Suprapubic skin (tissue), 4 donors: Measurements from ENCODE around the gene PSD. TPM values are rescaled to one million over a fixed set of nuclear protein-coding genes. Genes with fewer than 3 reads are reported as not detected.
"Not testable (repeated sequence)": the region's sequence is repeated elsewhere in the genome, so short reads cannot be mapped to it uniquely, and the experiment has no call there.

ENCODE experiments used
- DNase-seq, 2 donors: peaks; one replicate each; pipeline ENCODE4 v3.0.0-alpha.2; 2019; ENCODE audit warnings: low spot score in 2 of 2
- H3K27ac ChIP-seq: fragments of 200-600 bp; sonication (generic); one replicate; pipeline ENCODE4 v1.5.1; 2019
- H3K27me3 ChIP-seq: fragments of 200-600 bp; sonication (generic); one replicate; pipeline ENCODE4 v1.5.1; 2019
- H3K36me3 ChIP-seq: fragments of 200-600 bp; sonication (generic); one replicate; pipeline ENCODE4 v1.5.1; 2019
- H3K4me1 ChIP-seq: fragments of 200-600 bp; sonication (generic); one replicate; pipeline ENCODE4 v1.5.1; 2019
- H3K4me3 ChIP-seq: fragments of 200-600 bp; sonication (generic); one replicate; pipeline ENCODE4 v1.5.1; 2019; ENCODE audit warnings: mild to moderate bottlenecking
- H3K9me3 ChIP-seq: fragments of 200-600 bp; sonication (generic); one replicate; pipeline ENCODE4 v1.5.1; 2019
- CTCF ChIP-seq, 2 donors: fragments of 200-600 bp in 1 of 2; fragments of 450-650 bp in 1 of 2; sonication (generic) in 1 of 2; IDR thresholded peaks; one replicate each; pipeline ENCODE4 v1.5.1; 2016 to 2019; ENCODE audit warnings: antibody characterized with exemption in 2 of 2, mild to moderate bottlenecking in 1 of 2, moderate library complexity in 1 of 2
- EP300 ChIP-seq: sonication (generic); formaldehyde crosslinking; IDR thresholded peaks from one replicate; pipeline ENCODE4 v1.6.1; 2017; ENCODE audit warnings: antibody characterized with exemption
- POLR2A ChIP-seq, 2 donors: fragments of 450-650 bp; IDR thresholded peaks; one replicate each; pipeline ENCODE4 v1.6.1; 2017; ENCODE audit warnings: antibody characterized with exemption in 2 of 2, mild to moderate bottlenecking in 2 of 2, moderate library complexity in 2 of 2
- POLR2AphosphoS5 ChIP-seq, 3 donors: sonication (generic); formaldehyde crosslinking; IDR thresholded peaks; one replicate each; pipeline ENCODE4 v1.6.1; 2017; ENCODE audit warnings: antibody characterized with exemption in 3 of 3
- WGBS: methylation state at CpG from one replicate; pipeline ENCODE4 v1.1.5; 2018; 5-methylcytosine and 5-hydroxymethylcytosine counted together
- total RNA-seq, 4 donors: library from RNA; depleted of rRNA; stranded (reverse); fragments of >200 nt; gene quantifications; one replicate each; pipeline ENCODE4 v1.1.0, GENCODE V29; 2016

The PSD gene
- total RNA-seq, 4 donors from 2014 or later, result 1.7 to 4.8 (median 2.1) TPM

GRCh38 chr10:102462512-102463054, 44.0 kb upstream of the PSD start:
- 68% methylated on average over 6 of the region's 6 CpGs for WGBS
- Histone ChIP-seq H3K36me3 (no peaks in the 10 kb centered on the region), H3K27ac (no peak overlapping the region), H3K9me3 (no peaks in the 10 kb centered on the region), H3K4me3 (peak overlapping the region; percentile 28), H3K27me3 (no peaks in the 10 kb centered on the region), H3K4me1 (peaks cover 25% of the 10 kb centered on the region)
- no peak for DNase-seq
- no peak for TF ChIP-seq POLR2AphosphoS5 (IDR thresholded peaks at IDR 0.05)
- TF ChIP-seq POLR2A (IDR thresholded peaks at IDR 0.05), result no peak
- TF ChIP-seq EP300, result no peak
- TF ChIP-seq CTCF (IDR thresholded peaks at IDR 0.05), result no peak

GRCh38 chr10:102461187-102462054, 42.8 kb upstream of the PSD start:
- peak; percentile 89 for DNase-seq
- H3K27me3 ChIP-seq, result no peaks in the 10 kb centered on the region
- no peaks in the 10 kb centered on the region for H3K36me3 ChIP-seq
- peak in 1 of 3 donors; percentile 56 for TF ChIP-seq POLR2AphosphoS5 (IDR thresholded peaks at IDR 0.05)
- TF ChIP-seq POLR2A (IDR thresholded peaks at IDR 0.05), result no peak
- no peaks in the 10 kb centered on the region for H3K9me3 ChIP-seq
- H3K4me3 ChIP-seq, result peak overlapping the region; percentile 62
- 4% methylated on average over 53 of the region's 54 CpGs for WGBS
- peaks cover 25% of the 10 kb centered on the region for H3K4me1 ChIP-seq
- H3K27ac ChIP-seq, result no peak overlapping the region

- Histone ChIP-seq H3K4me1 (peaks cover 25% of the 10 kb centered on the region), H3K9me3 (no peaks in the 10 kb centered on the region), H3K36me3 (no peaks in the 10 kb centered on the region), H3K4me3 (peak overlapping the region; percentile 62), H3K27ac (no peak overlapping the region), H3K27me3 (no peaks in the 10 kb centered on the region)
- no peak for DNase-seq
- TF ChIP-seq CTCF (IDR thresholded peaks at IDR 0.05) (no peak), POLR2AphosphoS5 (IDR thresholded peaks at IDR 0.05) (no peak), POLR2A (IDR thresholded peaks at IDR 0.05) (no peak), EP300 (no peak)
- 34% methylated on average over 8 of the region's 8 CpGs for WGBS
Observed at GRCh38 chr10:102460836-102461186, 42.2 kb upstream of the PSD start.

- no peak overlapping the region for H3K4me3 ChIP-seq
- TF ChIP-seq POLR2A (IDR thresholded peaks at IDR 0.05) (no peak), EP300 (no peak), CTCF (IDR thresholded peaks at IDR 0.05) (no peak), POLR2AphosphoS5 (IDR thresholded peaks at IDR 0.05) (no peak)
- H3K9me3 ChIP-seq, result no peaks in the 10 kb centered on the region
- H3K27ac ChIP-seq, result no peak overlapping the region
- WGBS, result 83% methylated on average over 4 of the region's 4 CpGs
- no peaks in the 10 kb centered on the region for H3K27me3 ChIP-seq
- no peaks in the 10 kb centered on the region for H3K36me3 ChIP-seq
- peaks cover 25% of the 10 kb centered on the region for H3K4me1 ChIP-seq
- no peak for DNase-seq
Observed at GRCh38 chr10:102458656-102459055, 40.1 kb upstream of the PSD start.

- H3K4me3 ChIP-seq, result no peak overlapping the region
- WGBS, result 83% methylated on average over 9 of the region's 9 CpGs
- H3K27ac ChIP-seq, result no peak overlapping the region
Observed at GRCh38 chr10:102457591-102458150, 39.1 kb upstream of the PSD start.

GRCh38 chr10:102455893-102456471, 37.4 kb upstream of the PSD start:
- H3K9me3 ChIP-seq, result no peaks in the 10 kb centered on the region
- H3K27ac ChIP-seq, result no peak overlapping the region
- H3K4me3 ChIP-seq, result no peak overlapping the region
- no peaks in the 10 kb centered on the region for H3K36me3 ChIP-seq
- no peaks in the 10 kb centered on the region for H3K27me3 ChIP-seq
- peaks cover 16% of the 10 kb centered on the region for H3K4me1 ChIP-seq
- DNase-seq, result no peak
- 72% methylated on average over 7 of the region's 7 CpGs for WGBS
- TF ChIP-seq EP300, result no peak
- TF ChIP-seq CTCF (IDR thresholded peaks at IDR 0.05), result no peak
- TF ChIP-seq POLR2AphosphoS5 (IDR thresholded peaks at IDR 0.05), result no peak
- no peak for TF ChIP-seq POLR2A (IDR thresholded peaks at IDR 0.05)

More at GRCh38 chr10:102457591-102458150, 39.1 kb upstream of the PSD start:
- Histone ChIP-seq H3K36me3 (no peaks in the 10 kb centered on the region), H3K27me3 (no peaks in the 10 kb centered on the region), H3K4me1 (peaks cover 20% of the 10 kb centered on the region), H3K9me3 (no peaks in the 10 kb centered on the region)
- TF ChIP-seq POLR2A (IDR thresholded peaks at IDR 0.05), result no peak
- DNase-seq, result no peak

- peaks cover 15% of the 10 kb centered on the region for H3K4me1 ChIP-seq
- not testable (repeated sequence) for DNase-seq, H3K27ac ChIP-seq
Observed at GRCh38 chr10:102454662-102455487, 36.3 kb upstream of the PSD start.

More at GRCh38 chr10:102454662-102455487, 36.3 kb upstream of the PSD start:
- not testable (repeated sequence) for H3K4me3 ChIP-seq, H3K9me3 ChIP-seq, H3K27me3 ChIP-seq, H3K36me3 ChIP-seq
- WGBS, result 70% methylated on average over 13 of the region's 13 CpGs
